ENCODE data around the gene DEFB112. TPM values are rescaled to one million over a fixed set of nuclear protein-coding genes. Genes with fewer than 3 reads are reported as not detected.

The DEFB112 gene
- total and polyA plus RNA-seq, 7 donors, result not detected

GRCh38 chr6:50056242-50056641 lies 6.5 kb upstream of the DEFB112 start:
- DNase-seq, result no peak
- TF ChIP-seq POLR2AphosphoS5 (IDR thresholded peaks at IDR 0.05) (no peak), POLR2A (IDR thresholded peaks at IDR 0.05) (no peak), EP300 (IDR thresholded peaks at IDR 0.05) (no peak), CTCF (IDR thresholded peaks at IDR 0.05) (no peak)
- no peaks in the 10 kb centered on the region for H3K9me3 ChIP-seq
- no peaks in the 10 kb centered on the region for H3K27me3 ChIP-seq
- no peaks in the 10 kb centered on the region for H3K36me3 ChIP-seq
- H3K27ac ChIP-seq, result no peak overlapping the region
- no peak overlapping the region for H3K4me3 ChIP-seq
- no peaks in the 10 kb centered on the region for H3K4me1 ChIP-seq
- WGBS, 2 donors, result 70 to 84% methylated on average over 1 of the region's 1 CpG
- intact Hi-C loops (cut with DNase I), result no loop called here

- DNase-seq, result no peak
- H3K9me3 ChIP-seq, result no peaks in the 10 kb centered on the region
- WGBS, 2 donors, result 63 to 78% methylated on average over 3 of the region's 3 CpGs
- H3K4me3 ChIP-seq, result no peak overlapping the region
- TF ChIP-seq POLR2AphosphoS5 (IDR thresholded peaks at IDR 0.05) (no peak), CTCF (IDR thresholded peaks at IDR 0.05) (no peak), EP300 (IDR thresholded peaks at IDR 0.05) (no peak), POLR2A (IDR thresholded peaks at IDR 0.05) (no peak)
- H3K27ac ChIP-seq, result no peak overlapping the region
- no peaks in the 10 kb centered on the region for H3K27me3 ChIP-seq
- intact Hi-C loops (cut with DNase I), result no loop called here
- no peaks in the 10 kb centered on the region for H3K36me3 ChIP-seq
- H3K4me1 ChIP-seq, result no peaks in the 10 kb centered on the region
Observed at GRCh38 chr6:50047026-50047425, 2.7 kb downstream of the DEFB112 start.

- 38 to 46% methylated on average over 18 of the region's 18 CpGs for WGBS, 2 donors
- Histone ChIP-seq H3K27me3 (no peaks in the 10 kb centered on the region), H3K4me1 (no peaks in the 10 kb centered on the region), H3K4me3 (no peak overlapping the region), H3K36me3 (no peaks in the 10 kb centered on the region), H3K27ac (no peak overlapping the region), H3K9me3 (no peaks in the 10 kb centered on the region)
- DNase-seq, result no peak
- intact Hi-C loops (cut with DNase I), result no loop called here
- TF ChIP-seq EP300 (IDR thresholded peaks at IDR 0.05) (no peak), POLR2A (IDR thresholded peaks at IDR 0.05) (no peak), CTCF (IDR thresholded peaks at IDR 0.05) (no peak), POLR2AphosphoS5 (IDR thresholded peaks at IDR 0.05) (no peak)
Observed at GRCh38 chr6:50030777-50031562, 18.8 kb downstream of the DEFB112 start.

- Histone ChIP-seq H3K4me3 (no peak overlapping the region), H3K36me3 (no peaks in the 10 kb centered on the region), H3K4me1 (no peaks in the 10 kb centered on the region), H3K27ac (no peak overlapping the region), H3K27me3 (no peaks in the 10 kb centered on the region), H3K9me3 (no peaks in the 10 kb centered on the region)
- WGBS, 2 donors, result 86 to 88% methylated on average over 14 of the region's 14 CpGs
- intact Hi-C loops (cut with DNase I), result no loop called here
- DNase-seq, result no peak
- TF ChIP-seq CTCF (IDR thresholded peaks at IDR 0.05), result no peak
- TF ChIP-seq POLR2A (IDR thresholded peaks at IDR 0.05), result no peak
- no peak for TF ChIP-seq EP300 (IDR thresholded peaks at IDR 0.05)
- no peak for TF ChIP-seq POLR2AphosphoS5 (IDR thresholded peaks at IDR 0.05)
Observed at GRCh38 chr6:50030350-50030749, 19.4 kb downstream of the DEFB112 start.

GRCh38 chr6:50025258-50025657 lies 24.5 kb downstream of the DEFB112 start:
- Histone ChIP-seq H3K9me3 (no peaks in the 10 kb centered on the region), H3K27me3 (no peaks in the 10 kb centered on the region), H3K4me1 (no peaks in the 10 kb centered on the region), H3K36me3 (no peaks in the 10 kb centered on the region), H3K27ac (no peak overlapping the region), H3K4me3 (no peak overlapping the region)
- 87 to 88% methylated on average over 4 of the region's 4 CpGs for WGBS, 2 donors
- DNase-seq, result no peak
- intact Hi-C loops (cut with DNase I), result no loop called here
- TF ChIP-seq POLR2AphosphoS5 (IDR thresholded peaks at IDR 0.05), result no peak
- no peak for TF ChIP-seq POLR2A (IDR thresholded peaks at IDR 0.05)
- no peak for TF ChIP-seq CTCF (IDR thresholded peaks at IDR 0.05)
- TF ChIP-seq EP300 (IDR thresholded peaks at IDR 0.05), result no peak
